Activated CD4-positive, alpha-beta T cell treated with anti-CD3 and anti-CD28 coated beads for 24 hours (primary cell): Measurements from ENCODE around the gene SPATA9.

ENCODE experiments used
- DNase-seq, 2 donors: peaks; one replicate each; pipeline ENCODE4 v3.0.0-alpha.2; 2020; ENCODE audit warnings: low read depth in 2 of 2

SPATA9 gene

DNA sequence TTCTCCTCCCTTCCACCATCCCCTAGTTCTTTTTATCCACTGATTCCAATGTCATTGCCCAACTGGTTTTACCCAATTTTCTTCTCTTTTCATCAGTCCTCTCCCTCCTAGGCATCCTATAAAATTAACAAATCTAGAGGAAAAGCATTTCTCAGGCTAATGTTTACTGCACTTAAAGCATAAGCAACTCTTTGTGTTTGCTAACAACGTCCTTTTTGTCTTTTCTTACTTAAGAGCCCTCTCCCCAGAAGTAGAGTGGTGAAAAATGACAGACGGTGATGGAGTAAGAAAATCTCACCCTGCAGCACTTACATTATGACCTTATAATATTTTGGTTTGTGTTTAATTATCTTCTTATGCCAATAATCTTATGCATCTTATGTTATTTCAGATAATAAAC is 1.6 kb upstream of the SPATA9 start:
- no peak for DNase-seq

DNA sequence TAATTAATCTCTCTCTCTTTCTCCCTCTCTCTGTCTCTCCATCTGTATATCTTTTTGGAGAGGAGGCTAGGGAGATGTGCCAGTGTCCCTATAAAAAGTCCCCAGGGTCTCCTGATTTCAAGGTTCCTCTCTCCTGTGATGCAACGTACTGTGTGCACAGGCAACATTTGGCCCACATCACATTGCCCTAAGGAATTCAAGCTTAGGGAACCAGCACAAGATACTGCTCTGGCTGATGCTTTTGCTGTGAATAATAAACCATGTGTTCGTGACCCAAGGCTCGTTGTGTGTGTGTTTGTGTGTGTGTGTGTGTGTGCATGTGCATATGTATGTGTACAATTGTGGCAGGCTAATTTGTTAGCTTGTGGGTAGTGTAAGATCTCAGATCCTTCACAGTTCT is 9.7 kb downstream of the SPATA9 start:
- DNase-seq, result no peak

DNA sequence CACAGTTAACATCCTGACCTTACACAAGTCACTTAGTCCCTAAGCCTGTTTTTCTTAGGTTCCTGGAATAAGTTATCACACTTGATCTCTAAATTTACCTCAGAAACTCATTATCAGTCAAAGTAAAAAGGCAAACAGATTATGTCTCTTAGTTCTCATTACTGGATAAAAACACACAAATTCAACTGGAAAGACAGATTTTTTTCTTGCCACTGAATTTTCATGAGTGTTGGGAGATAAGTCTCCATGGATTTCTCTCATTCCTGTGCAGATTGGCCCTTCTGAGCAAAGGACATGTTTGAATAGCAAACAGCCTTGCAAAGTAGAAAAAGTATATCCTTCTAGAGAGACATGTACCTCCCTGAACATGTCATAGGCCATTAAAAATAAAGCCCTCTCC is 10.2 kb downstream of the SPATA9 start:
- DNase-seq, result no peak

DNA sequence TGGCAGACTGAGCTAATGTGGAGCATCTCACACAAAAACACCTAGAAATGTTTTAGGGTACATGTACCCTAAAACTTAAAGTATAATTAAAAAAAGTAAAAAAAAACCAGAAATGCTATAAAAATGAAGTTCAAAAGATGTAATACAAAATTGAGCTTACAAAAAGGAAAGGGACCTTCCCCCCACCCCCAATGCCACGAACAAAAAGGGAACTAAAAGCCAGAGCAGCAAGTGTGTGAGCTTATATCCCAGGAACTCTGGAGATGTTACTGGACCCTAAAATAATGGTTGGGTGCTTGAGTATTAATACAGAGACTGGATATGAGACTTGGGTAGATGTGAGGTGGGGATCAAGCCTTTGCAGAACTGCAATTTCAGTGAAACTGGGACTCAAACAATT is 11.0 kb downstream of the SPATA9 start:
- DNase-seq, result no peak

DNA sequence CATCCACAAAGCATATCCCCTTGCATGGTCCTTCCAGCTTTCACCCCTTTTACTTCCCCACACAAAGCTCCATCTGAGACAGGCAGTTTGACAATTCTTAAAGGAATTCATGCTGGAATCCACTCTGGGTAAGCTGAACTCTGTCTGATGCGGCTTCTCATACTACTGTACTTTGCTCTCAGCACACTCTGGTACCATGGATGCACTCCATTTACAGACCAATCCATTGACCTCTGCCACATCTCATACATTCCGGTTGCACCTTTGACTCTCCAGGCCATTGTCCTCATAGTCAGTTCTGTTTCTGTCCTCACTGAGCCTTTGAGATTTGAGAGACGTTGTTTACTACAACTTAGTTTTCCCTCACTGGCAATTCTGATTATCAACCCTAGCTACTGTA is 12.2 kb downstream of the SPATA9 start:
- no peak for DNase-seq

DNA sequence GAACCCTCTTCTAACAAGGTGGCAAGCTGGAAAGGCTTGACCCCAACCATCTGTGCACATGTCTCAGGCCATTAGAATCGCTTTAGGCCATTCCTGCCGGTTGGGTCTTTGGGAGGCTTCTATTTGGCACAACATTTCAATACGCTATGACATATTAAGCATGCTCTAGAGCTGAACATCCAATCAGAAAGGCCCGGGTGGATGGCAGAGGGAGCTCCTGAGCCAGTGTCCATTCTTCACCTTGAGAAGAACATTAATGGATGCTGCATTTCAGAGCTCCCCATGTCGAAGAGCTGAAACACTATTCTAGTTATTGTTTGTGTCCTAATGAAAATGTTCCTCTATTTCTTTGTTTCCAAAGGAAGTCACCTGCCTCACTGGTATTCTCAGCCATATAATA is 12.8 kb downstream of the SPATA9 start:
- no peak for DNase-seq

DNA sequence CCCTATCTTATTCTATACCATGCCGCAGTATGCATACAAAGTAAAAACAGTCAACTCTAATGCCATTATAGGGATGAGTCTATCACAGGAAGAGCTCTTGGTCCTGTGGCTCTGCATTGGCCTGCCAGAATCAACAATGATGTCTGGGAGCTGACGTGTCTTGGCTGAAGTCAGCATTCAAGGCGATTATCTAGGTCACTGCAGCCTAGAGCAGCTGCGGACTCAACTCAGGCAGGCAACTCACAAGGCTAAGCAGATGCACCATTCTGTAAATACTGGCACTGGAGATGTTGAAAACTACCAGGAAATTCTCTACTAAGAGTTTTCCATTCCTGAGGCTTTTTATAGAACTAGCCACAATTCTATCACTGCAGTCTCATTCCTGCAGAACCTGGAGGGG is 13.3 kb downstream of the SPATA9 start:
- no peak for DNase-seq

DNA sequence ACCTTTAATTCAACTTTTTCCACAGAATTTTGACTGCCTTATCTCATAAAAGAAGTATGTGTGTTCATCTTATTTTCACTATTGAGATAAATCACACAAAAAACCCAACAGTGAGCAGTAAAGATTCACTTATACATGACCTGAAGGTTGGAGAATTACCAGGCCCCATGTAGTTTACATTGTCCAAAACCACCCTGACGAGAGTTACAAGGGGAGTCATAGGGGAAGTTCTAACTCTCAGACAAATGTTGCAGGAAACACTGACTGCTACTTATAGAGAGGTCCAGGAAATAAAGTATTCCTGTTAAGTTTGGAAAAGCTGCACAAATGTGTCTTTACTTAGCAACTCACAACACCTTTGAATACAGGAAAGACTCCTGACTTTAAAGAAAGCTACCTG is 14.1 kb downstream of the SPATA9 start:
- DNase-seq, result no peak

DNA sequence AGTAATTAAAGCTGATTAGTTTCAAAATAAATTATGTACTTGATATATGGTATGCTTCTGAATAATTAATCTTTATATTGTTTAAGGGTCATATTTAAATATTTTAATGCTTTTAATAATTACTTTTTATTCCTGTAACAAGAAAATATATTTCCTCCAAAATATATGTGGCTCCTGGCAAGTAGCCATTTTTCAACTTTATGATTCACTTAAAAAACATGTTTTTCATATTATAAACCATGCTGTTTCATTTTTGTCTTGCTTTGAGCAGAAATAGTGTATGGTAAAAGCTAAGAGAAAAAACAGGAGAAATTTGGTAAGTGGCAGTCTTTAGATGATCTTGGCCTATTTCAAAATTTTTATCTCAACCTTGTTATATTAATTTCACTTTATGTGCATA is 14.6 kb downstream of the SPATA9 start:
- no peak for DNase-seq

DNA sequence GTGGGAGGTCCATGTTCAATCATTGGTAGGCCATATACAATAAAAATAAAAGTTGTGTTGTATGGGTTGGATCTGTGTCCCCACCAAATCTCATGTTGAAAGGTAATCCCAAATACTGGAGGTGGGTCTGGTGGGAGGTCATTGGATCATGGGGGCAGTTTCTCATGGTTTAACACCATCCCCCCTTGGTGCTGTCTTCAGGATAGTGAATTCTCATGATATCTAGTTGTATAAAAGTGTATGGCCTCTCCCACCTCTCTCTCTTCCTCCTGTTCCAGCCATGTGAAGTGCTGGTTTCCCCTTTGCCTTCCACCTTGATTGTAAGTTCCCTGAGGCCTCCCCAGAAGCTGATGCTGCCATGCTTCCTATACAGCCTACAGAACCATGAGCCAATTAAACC is 15.1 kb downstream of the SPATA9 start:
- no peak for DNase-seq

DNA sequence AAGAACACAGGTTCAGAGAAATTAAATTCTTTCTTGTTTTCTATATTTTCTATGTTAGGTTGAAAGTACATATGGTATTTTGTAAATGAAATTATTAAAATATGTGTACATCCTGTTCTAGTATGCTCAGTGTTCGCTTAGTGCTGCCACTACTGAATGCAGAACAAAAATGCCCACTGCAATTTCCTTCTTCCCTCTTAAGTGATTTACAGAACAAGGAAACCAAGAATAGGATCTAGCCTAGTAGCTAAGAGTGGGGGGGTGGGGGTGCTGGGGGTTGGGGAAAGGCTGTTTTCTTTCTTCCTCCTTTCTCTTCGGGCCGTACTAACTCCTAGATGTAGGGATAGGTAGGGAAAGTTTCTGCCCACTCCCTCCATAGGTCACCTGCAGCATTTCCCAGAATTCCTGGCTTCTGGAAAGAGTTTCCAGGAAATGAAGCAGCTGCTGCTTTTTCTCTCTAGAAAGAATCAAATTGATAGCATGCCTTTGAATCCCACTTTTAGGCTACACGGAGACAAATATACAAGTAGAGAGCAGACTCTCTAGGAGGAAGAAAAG is 15.7 kb downstream of the SPATA9 start:
- no peak for DNase-seq

DNA sequence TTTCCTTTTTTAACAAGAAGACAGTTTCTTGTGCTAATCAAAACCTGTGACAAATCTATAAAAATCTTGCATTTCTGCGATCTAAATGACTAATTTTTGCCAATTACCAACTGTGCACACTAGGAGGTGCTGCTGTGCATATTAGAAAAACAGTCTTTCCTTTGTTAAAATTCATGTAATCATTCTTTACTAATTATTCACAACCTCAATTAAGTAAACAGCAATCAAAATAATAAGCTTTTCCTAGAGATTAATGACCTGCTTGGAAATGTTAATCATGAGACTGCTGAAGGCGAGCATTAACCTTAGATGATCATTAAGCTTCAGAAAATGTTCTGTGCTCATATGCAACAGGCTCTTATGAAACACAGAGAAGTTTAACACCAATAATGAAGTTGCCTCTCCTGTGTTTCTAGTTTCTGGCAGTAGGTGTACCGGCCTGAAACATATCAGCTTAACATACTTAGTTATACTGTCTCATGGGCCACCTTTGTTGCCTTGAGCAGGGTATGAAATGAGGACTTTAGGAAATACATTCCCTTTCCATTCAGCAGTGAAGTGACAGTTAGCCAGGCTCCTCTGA is 18.5 kb downstream of the SPATA9 start:
- DNase-seq, result no peak

DNA sequence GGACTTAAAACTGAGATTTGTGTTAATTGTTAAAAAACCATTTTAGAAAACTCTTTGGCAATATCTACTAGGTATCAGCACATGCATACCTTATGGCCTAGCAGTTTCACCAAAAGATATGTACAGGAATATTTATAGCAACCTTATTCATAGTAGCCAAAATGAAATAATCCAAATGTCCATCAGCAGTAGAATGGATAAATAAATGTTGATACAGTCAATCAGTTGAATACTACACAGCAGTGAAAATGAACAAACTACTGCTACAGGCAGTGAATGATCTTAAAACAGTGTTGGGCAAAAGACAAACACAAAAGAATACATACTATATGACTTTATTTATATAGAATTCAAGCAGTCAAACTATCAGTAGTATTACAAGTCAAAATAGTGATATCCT is 19.8 kb downstream of the SPATA9 start:
- no peak for DNase-seq

DNA sequence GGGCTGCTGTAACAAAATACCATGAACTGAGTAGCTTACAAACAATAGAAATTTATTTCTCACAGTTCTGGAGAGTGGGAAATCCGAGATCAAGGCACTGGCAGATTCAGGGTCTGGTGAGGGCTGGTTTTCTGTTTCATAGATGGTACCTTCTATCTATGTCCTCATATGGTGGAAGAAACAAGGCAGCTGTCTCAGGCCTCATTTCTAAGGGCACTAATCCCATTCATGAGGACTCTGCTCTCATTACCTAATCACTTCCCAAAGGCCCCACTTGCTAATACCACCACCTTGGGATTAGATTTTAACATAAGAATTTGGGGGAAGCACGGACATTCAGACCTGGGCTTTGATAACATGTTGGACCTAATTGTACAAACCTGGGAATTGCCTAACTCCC is 22.7 kb downstream of the SPATA9 start:
- DNase-seq, result no peak

DNA sequence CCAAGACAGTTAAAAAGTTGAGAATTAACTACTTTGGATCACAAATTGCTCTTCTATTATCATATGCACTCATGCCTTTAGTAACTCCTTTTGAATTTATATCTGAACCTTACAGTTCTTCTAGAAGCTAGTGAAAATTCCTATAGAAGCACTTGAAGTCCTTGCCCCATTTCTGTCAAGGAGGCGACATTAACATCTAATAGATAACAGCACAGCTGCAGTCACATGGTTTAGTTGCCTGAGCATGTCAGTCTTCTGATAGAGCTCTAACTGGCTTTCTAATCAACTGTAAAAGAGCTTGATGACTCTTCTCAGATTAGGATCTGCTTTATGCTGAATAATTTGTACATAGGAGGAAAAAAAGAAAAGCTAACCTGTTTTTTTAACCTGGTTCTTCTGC is 27.2 kb downstream of the SPATA9 start:
- DNase-seq, result no peak

DNA sequence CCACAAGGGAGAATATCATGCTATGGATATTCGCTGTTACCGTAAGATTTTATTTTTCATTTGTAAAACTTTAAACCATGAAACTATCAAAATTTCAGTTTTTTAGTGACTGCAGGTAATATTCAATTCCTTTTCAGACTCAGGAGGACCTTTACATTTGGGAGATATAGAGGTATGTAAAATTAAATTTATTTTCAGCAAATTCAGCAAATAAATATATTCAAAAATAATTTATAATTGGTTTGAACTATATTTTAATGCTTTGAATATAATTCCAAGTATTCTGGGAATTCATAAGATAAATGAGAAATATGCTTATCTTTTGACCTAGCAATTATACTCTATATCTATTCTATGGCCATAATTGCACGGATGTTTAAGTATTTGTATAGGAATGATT is 28.6 kb downstream of the SPATA9 start:
- DNase-seq, result no peak

DNA sequence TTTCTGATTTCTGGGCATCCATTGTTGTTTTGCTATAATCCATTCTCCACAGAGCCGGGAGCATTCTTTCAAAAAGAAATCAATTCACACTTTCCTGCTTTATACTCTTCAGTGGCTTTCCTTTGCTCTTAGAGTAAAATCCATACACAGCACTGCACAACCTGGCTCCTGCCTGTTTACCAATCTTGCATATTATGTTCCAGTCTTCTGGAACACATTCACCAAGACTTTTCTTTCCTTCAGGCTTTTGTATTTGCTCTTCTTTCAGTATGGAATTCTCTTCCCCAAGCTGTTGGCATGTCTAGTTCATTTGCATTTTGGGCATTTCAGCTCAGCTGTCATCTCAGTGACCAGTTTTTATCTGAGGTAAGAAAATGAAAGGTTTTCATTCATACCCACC is 29.9 kb downstream of the SPATA9 start:
- no peak for DNase-seq

DNA sequence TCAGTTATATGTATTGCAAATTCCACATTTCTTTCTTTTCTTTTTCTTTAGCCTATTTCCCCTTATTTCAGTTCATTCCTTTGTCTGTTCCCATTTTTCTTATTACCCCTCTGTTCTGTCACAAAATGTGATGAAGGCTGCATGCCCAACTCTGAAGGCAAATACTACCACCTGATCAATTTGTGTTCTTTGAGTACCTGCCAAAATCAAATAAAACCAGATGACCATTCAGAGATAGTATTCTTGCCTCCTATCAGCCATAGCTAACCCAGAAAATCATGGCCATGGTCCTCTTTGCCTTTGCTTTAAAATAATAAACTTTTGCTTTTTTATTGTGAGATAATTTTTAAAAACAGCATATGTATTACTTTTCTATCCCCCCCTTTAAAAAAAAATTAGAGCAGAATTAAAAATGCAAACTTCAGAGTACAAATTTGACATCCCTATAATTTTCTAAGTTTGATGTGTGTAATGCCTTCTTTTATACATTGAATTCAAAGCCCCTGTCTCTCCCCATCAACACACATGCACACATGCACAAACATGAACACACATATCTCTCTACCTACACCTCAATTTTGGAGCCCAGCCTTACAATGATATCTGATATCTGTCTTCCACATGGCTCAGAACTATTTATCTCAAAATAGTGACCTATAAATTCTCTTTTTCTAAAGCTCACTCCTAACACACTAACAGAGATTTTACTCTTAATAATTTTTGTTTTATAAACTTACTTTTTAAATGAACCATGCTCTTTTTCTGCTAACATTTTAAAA is 32.8 kb downstream of the SPATA9 start:
- no peak for DNase-seq

DNA sequence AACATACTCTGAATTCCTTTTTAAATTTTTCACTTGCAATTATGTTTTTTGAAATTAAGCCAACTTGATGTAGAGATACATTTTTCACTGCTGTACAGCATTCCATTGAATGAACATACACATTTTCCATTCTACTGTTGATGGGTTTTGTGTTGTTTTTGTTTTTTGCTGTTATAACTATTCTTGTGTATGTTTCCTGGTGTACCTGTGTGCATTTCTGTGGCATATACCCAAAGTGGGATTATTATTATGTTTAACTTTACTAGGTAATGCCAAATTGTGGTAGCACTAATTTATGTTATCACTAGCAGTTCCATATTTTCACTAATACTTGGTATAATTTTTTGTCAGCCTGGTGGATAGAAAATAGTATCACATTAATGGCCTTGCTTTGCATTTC is 33.5 kb downstream of the SPATA9 start:
- no peak for DNase-seq

DNA sequence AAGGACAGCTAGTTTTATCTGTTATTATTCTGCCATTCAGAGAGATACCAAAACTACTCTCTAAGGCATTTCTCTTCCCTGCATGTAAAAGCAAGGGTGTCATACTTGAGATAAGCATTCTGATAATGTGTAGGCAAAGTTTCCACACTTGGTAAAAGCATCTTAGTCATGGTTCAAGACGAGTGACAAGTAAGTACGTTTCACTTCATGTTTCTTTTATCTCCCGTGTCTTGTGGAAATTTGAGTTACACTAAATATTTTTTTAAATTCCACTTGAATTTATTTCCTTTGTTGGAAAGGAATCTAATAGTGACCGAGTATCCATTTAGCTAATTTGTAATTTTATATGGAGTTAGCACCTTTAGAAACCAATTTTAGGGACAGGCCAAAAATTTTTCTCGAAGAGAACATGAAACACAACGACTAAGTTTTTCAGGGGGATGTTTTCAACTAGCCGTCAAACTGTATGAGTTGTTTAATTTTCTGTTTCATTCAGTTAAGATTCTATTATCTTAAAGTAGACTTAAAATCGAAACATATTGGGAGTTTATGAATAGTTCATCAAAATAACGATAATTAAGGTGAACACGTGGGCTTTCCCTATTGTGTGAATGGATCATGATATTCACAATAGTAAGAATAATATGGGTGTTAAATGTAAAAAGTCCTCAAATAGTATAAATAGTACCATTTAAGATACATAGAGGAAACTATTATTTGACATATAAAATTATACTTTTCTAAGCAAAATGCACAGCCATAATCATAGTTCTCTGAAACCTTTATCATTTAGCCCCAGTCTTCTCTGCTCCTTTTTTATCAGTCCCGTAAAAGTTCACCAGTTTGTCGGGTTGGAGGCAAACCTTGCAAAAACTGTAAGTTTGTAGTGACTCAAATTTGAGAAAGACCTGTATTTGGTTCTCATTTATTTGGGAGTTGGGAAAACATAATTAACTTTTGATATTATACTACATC is 34.6 kb downstream of the SPATA9 start:
- DNase-seq, result no peak

DNA sequence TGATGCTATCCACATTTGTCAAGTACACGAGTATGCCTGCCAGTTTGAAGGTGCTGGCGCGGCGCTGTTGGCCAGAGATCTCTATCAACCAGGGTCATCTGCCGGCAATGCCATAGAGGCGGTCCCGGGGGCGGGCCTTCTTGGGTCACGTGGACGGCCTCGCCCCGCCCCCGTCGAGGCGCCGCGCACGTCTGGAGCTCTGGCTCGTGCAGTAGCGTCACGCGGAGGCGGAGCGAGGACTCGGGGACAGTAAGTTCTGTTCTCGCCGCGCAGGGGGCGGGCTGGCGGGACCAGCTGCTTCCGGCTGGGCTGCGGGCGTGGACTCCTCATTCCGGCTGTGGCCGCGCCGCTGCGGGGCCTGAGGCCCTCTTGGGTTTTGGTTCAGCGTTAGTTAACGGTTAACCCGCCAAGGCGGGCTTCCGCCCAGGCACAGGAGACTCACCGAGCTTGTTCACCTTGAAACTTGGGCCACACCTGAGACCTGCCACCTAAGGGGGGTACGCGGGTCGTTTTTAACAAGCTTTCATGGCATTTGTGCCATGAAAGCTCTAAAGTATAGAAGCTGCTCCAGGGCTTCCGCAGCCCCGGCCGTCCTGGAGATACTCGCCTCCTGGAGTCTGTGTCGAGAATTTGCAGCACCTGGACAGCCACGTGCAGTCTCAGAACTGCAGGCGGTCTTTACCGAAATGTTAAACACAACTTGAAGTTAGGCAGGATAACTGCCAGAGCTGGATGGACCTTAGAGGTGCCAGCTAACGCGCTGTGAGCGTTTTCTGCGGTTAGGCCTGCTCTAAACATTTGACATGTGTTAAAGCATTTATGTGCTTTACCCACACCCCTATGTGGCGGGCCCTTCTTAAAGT is 36.0 kb downstream of the SPATA9 start, which contains the start of gene RFESD:
TSS of gene RFESD (plus strand) at position 209 of the 863 bp plus-strand sequence. CDS start 5,495 bp downstream, outside the sequence.
- peak; percentile 88 to 96 for DNase-seq
